ENCODE data around the gene WDFY4.

WDFY4 gene

GRCh38 chr10:48910548-48910947 lies 225.9 kb downstream of the WDFY4 start:
- Histone ChIP-seq H3K4me3 (ENCODE audit: low read length, poor library complexity, severe bottlenecking) (no peak overlapping the region), H3K27me3 (ENCODE audit: insufficient read depth, low read length, poor library complexity, severe bottlenecking) (no peaks in the 10 kb centered on the region), H3K9me2 (replicated peaks; ENCODE audit: low read depth, low read length) (no peaks in the 10 kb centered on the region), H3F3A (ENCODE audit: low read depth) (no peaks in the 10 kb centered on the region), H2AFZ (ENCODE audit: low read length) (no peak overlapping the region), H3K4me1 (ENCODE audit: insufficient read depth, low read length, poor library complexity, severe bottlenecking) (no peaks in the 10 kb centered on the region), H3K9ac (ENCODE audit: low read depth, low read length, poor library complexity, severe bottlenecking) (no peak overlapping the region), H3K79me2 (ENCODE audit: insufficient read depth, low read length) (no peaks in the 10 kb centered on the region), H3K36me3 (ENCODE audit: insufficient read depth, low read length) (no peaks in the 10 kb centered on the region), H3K9me3 (ENCODE audit: insufficient read depth, low read depth, low read length) (no peaks in the 10 kb centered on the region), H4K20me1 (ENCODE audit: insufficient read depth, low read length, poor library complexity, severe bottlenecking) (no peaks in the 10 kb centered on the region), H3K4me2 (ENCODE audit: low read depth, low read length, poor library complexity, severe bottlenecking) (no peak overlapping the region)
- TF ChIP-seq, protein P1, sequence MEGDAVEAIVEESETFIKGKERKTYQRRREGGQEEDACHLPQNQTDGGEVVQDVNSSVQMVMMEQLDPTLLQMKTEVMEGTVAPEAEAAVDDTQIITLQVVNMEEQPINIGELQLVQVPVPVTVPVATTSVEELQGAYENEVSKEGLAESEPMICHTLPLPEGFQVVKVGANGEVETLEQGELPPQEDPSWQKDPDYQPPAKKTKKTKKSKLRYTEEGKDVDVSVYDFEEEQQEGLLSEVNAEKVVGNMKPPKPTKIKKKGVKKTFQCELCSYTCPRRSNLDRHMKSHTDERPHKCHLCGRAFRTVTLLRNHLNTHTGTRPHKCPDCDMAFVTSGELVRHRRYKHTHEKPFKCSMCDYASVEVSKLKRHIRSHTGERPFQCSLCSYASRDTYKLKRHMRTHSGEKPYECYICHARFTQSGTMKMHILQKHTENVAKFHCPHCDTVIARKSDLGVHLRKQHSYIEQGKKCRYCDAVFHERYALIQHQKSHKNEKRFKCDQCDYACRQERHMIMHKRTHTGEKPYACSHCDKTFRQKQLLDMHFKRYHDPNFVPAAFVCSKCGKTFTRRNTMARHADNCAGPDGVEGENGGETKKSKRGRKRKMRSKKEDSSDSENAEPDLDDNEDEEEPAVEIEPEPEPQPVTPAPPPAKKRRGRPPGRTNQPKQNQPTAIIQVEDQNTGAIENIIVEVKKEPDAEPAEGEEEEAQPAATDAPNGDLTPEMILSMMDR (conservative IDR thresholded peaks at IDR 0.05; ENCODE audit: low read length) = no peak
- no peak for TF ChIP-seq EZH2phosphoT487 (IDR thresholded peaks at IDR 0.05; ENCODE audit: borderline replicate concordance)

- no peaks in the 10 kb centered on the region for H3K27me3 ChIP-seq (ENCODE audit: insufficient read depth, low read length, poor library complexity, severe bottlenecking)
- H3K9me3 ChIP-seq (ENCODE audit: insufficient read depth, low read depth, low read length) = no peaks in the 10 kb centered on the region
- no peaks in the 10 kb centered on the region for H3K79me2 ChIP-seq (ENCODE audit: insufficient read depth, low read length)
- H3K4me2 ChIP-seq (ENCODE audit: low read depth, low read length, poor library complexity, severe bottlenecking) = no peak overlapping the region
- TF ChIP-seq, protein P1 (conservative IDR thresholded peaks at IDR 0.05; ENCODE audit: low read length) = no peak
- TF ChIP-seq EZH2phosphoT487 (IDR thresholded peaks at IDR 0.05; ENCODE audit: borderline replicate concordance) = no peak
- no peaks in the 10 kb centered on the region for H3K9me2 ChIP-seq (replicated peaks; ENCODE audit: low read depth, low read length)
- peaks cover 6% of the 10 kb centered on the region for H3K4me1 ChIP-seq (ENCODE audit: insufficient read depth, low read length, poor library complexity, severe bottlenecking)
- H4K20me1 ChIP-seq (ENCODE audit: insufficient read depth, low read length, poor library complexity, severe bottlenecking) = no peaks in the 10 kb centered on the region
- H3F3A ChIP-seq (ENCODE audit: low read depth) = no peaks in the 10 kb centered on the region
- H3K36me3 ChIP-seq (ENCODE audit: insufficient read depth, low read length) = no peaks in the 10 kb centered on the region
- H3K9ac ChIP-seq (ENCODE audit: low read depth, low read length, poor library complexity, severe bottlenecking) = no peak overlapping the region
- H2AFZ ChIP-seq (ENCODE audit: low read length) = no peak overlapping the region
- no peak overlapping the region for H3K4me3 ChIP-seq (ENCODE audit: low read length, poor library complexity, severe bottlenecking)
Measured at GRCh38 chr10:48913674-48914073, 229.0 kb downstream of the WDFY4 start.

- H3K4me2 ChIP-seq (ENCODE audit: low read depth, low read length, poor library complexity, severe bottlenecking) = no peak overlapping the region
- H3K79me2 ChIP-seq (ENCODE audit: insufficient read depth, low read length) = no peaks in the 10 kb centered on the region
- no peak overlapping the region for H3K4me3 ChIP-seq (ENCODE audit: low read length, poor library complexity, severe bottlenecking)
- H3K9ac ChIP-seq (ENCODE audit: low read depth, low read length, poor library complexity, severe bottlenecking) = no peak overlapping the region
- no peak overlapping the region for H2AFZ ChIP-seq (ENCODE audit: low read length)
- TF ChIP-seq, protein P1 (conservative IDR thresholded peaks at IDR 0.05; ENCODE audit: low read length) = no peak
- no peak for TF ChIP-seq EZH2phosphoT487 (IDR thresholded peaks at IDR 0.05; ENCODE audit: borderline replicate concordance)
- no peaks in the 10 kb centered on the region for H4K20me1 ChIP-seq (ENCODE audit: insufficient read depth, low read length, poor library complexity, severe bottlenecking)
- no peaks in the 10 kb centered on the region for H3K36me3 ChIP-seq (ENCODE audit: insufficient read depth, low read length)
- no peaks in the 10 kb centered on the region for H3K9me2 ChIP-seq (replicated peaks; ENCODE audit: low read depth, low read length)
- no peaks in the 10 kb centered on the region for H3K27me3 ChIP-seq (ENCODE audit: insufficient read depth, low read length, poor library complexity, severe bottlenecking)
- H3F3A ChIP-seq (ENCODE audit: low read depth) = no peaks in the 10 kb centered on the region
- H3K4me1 ChIP-seq (ENCODE audit: insufficient read depth, low read length, poor library complexity, severe bottlenecking) = no peaks in the 10 kb centered on the region
- no peaks in the 10 kb centered on the region for H3K9me3 ChIP-seq (ENCODE audit: insufficient read depth, low read depth, low read length)
Measured at GRCh38 chr10:48923748-48924147, 239.1 kb downstream of the WDFY4 start.
